Panc1 (cell line): Measurements from ENCODE around the gene RELL1. TPM values are rescaled to one million over a fixed set of nuclear protein-coding genes. Genes with fewer than 3 reads are reported as not detected.

ENCODE experiments used
- ATAC-seq: fragments of 200-7000 bp; cut with Tn5 transposase; 2 replicates; pipeline ENCODE4 v1.9.1; 2020; ENCODE audit warnings: mild to moderate bottlenecking, moderate library complexity
- BruUV-seq: library from RNA; stranded (reverse); fragments of 400-500 nt; replicated peaks from 2 replicates; lab custom pipeline; 2021; lab: Mats Ljungman, UMichigan
- CTCF ChIA-PET: fragments of 300-600 bp; sonication (Branson Sonifier 250); formaldehyde crosslinking; loops from one replicate; lab custom pipeline; 2022; ENCODE audit warnings: antibody characterized with exemption; lab: Charles Lee
- POLR2A ChIA-PET: fragments of 300-600 bp; sonication (Branson Sonifier 250); formaldehyde crosslinking; loops from one replicate; lab custom pipeline; 2022; ENCODE audit warnings: antibody characterized with exemption; lab: Charles Lee
- DNase-seq: peaks from one replicate; pipeline ENCODE4 v3.0.0-alpha.2; 2010; ENCODE audit warnings: low read depth, low spot score
- H3K27ac ChIP-seq: 2 replicates; pipeline ENCODE4 v1.5.1; 2011; ENCODE audit warnings: mild to moderate bottlenecking, low read length, inconsistent platforms
- H3K27me3 ChIP-seq: fragments of 200-500 bp; sonication (Bioruptor generic); 2 replicates; pipeline ENCODE4 v1.6.0; 2014; ENCODE audit warnings: low read length, inconsistent platforms; ENCODE audit not compliant: control insufficient read depth, insufficient read depth
- H3K36me3 ChIP-seq: fragments of 200-500 bp; sonication (Bioruptor generic); 2 replicates; pipeline ENCODE4 v1.5.1; 2014; ENCODE audit warnings: inconsistent platforms, mild to moderate bottlenecking, low read length, moderate library complexity; ENCODE audit not compliant: control insufficient read depth, insufficient read depth
- H3K4me1 ChIP-seq: 2 replicates; pipeline ENCODE4 v1.5.1; 2011; ENCODE audit warnings: inconsistent platforms, mild to moderate bottlenecking, low read length, moderate library complexity; ENCODE audit not compliant: control insufficient read depth, insufficient read depth
- H3K4me3 ChIP-seq, 2 experiments: 2 replicates each; pipeline ENCODE4 v1.5.1; 2011 to 2012; ENCODE audit warnings: low read depth in 2 of 2, low read length in 2 of 2, mild to moderate bottlenecking in 2 of 2, inconsistent platforms in 1 of 2, moderate library complexity in 1 of 2
- H3K9me3 ChIP-seq: fragments of 200-500 bp; sonication (Bioruptor generic); 2 replicates; pipeline ENCODE4 v1.5.1; 2014; ENCODE audit warnings: low read depth, mild to moderate bottlenecking, inconsistent platforms, low read length, moderate library complexity; ENCODE audit not compliant: control insufficient read depth, insufficient read depth
- POLR2AphosphoS5 ChIP-seq: IDR thresholded peaks from 2 replicates; pipeline ENCODE4 v1.6.1; 2012; ENCODE audit warnings: mild to moderate bottlenecking, low read depth, low read length, moderate library complexity
- SIN3A ChIP-seq: IDR thresholded peaks from 2 replicates; pipeline ENCODE4 v1.6.1; 2012; ENCODE audit warnings: low read depth, mild to moderate bottlenecking, low read length, moderate library complexity, borderline replicate concordance; ENCODE audit not compliant: insufficient read depth
- TCF7L2 ChIP-seq: IDR thresholded peaks from 2 replicates; pipeline ENCODE4 v1.6.1; 2011; ENCODE audit warnings: mild to moderate bottlenecking, low read depth, low read length, inconsistent platforms
- in situ Hi-C: cut with HindIII; loops from 2 replicates; pipeline ENCODE4 v1.10.0; 2016; ENCODE audit warnings: low sequenced_read_pairs, low pct_unique_long_range_greater_than_20kb
- intact Hi-C: fragments of 100-400 bp; cut with micrococcal nuclease; formaldehyde crosslinking; loops from one replicate; pipeline ENCODE4 v1.10.0; 2022; ENCODE audit not compliant: unreplicated experiment
- total RNA-seq: library from RNA; stranded (reverse); gene quantifications from one replicate; pipeline ENCODE4 v1.2.1, GENCODE V29; 2021; ENCODE audit not compliant: unreplicated experiment
- TF ChIP-seq, protein P1 (sequence below), 2 experiments: IDR thresholded peaks; 2 replicates each; pipeline ENCODE4 v1.6.1; 2011 to 2012; ENCODE audit warnings: low read depth in 2 of 2, control low read depth in 1 of 2, low read length in 1 of 2, mild to moderate bottlenecking in 1 of 2, moderate library complexity in 1 of 2; ENCODE audit not compliant: insufficient read depth in 1 of 2
- TF ChIP-seq, protein P2 (sequence below): fragments of 450-650 bp; IDR thresholded peaks from 2 replicates; pipeline ENCODE4 v1.5.1; 2017; ENCODE audit warnings: mild to moderate bottlenecking

RELL1 gene
- total RNA-seq, 1 experiment from 2014 or later: 29.1 TPM

DNA sequence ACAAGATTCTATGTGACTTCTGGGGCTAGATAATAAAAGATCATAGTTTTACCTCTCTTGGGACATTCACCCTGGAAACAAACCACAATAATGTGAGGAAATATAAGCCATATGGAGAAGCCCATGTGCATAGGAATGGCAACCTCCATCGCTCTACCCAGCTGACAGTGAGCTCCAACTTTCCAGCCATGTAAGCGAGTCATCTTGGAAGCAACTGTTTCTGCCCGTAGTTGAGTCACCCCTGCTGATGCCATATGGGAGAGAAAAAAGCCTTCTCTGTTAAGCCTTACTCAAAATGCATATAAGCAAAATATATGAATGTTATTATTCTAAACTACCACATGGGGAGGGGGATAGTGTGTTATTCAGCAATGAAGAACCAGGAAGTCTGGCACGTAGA is 31.4 kb upstream of the RELL1 start:
- H3K9me3 ChIP-seq: no peaks in the 10 kb centered on the region
- H3K36me3 ChIP-seq: no peaks in the 10 kb centered on the region
- POLR2A ChIA-PET: no interaction called here
- no peaks in the 10 kb centered on the region for H3K27me3 ChIP-seq
- CTCF ChIA-PET: interaction anchor here (0.7 kb wide), 1 partner anchor 115 kb away, joined by 5 read pairs; no protein-coding TSS in a partner anchor
- DNase-seq (no peak), ATAC-seq (no peak)
- intact Hi-C loops: no loop called here
- in situ Hi-C loops: no loop called here
- no TSS peak for BruUV-seq
- H3K27ac ChIP-seq: no peak overlapping the region
- H3K4me3 ChIP-seq: no peak overlapping the region
- no peaks in the 10 kb centered on the region for H3K4me1 ChIP-seq
- TF ChIP-seq, protein P1, sequence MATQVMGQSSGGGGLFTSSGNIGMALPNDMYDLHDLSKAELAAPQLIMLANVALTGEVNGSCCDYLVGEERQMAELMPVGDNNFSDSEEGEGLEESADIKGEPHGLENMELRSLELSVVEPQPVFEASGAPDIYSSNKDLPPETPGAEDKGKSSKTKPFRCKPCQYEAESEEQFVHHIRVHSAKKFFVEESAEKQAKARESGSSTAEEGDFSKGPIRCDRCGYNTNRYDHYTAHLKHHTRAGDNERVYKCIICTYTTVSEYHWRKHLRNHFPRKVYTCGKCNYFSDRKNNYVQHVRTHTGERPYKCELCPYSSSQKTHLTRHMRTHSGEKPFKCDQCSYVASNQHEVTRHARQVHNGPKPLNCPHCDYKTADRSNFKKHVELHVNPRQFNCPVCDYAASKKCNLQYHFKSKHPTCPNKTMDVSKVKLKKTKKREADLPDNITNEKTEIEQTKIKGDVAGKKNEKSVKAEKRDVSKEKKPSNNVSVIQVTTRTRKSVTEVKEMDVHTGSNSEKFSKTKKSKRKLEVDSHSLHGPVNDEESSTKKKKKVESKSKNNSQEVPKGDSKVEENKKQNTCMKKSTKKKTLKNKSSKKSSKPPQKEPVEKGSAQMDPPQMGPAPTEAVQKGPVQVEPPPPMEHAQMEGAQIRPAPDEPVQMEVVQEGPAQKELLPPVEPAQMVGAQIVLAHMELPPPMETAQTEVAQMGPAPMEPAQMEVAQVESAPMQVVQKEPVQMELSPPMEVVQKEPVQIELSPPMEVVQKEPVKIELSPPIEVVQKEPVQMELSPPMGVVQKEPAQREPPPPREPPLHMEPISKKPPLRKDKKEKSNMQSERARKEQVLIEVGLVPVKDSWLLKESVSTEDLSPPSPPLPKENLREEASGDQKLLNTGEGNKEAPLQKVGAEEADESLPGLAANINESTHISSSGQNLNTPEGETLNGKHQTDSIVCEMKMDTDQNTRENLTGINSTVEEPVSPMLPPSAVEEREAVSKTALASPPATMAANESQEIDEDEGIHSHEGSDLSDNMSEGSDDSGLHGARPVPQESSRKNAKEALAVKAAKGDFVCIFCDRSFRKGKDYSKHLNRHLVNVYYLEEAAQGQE (IDR thresholded peaks at IDR 0.05; ENCODE audit: insufficient read depth in 1 of 2, low read depth in 2 of 2, low read length in 1 of 2): no peak
- TF ChIP-seq TCF7L2: no peak
- no peak for TF ChIP-seq POLR2AphosphoS5
- TF ChIP-seq, protein P2, sequence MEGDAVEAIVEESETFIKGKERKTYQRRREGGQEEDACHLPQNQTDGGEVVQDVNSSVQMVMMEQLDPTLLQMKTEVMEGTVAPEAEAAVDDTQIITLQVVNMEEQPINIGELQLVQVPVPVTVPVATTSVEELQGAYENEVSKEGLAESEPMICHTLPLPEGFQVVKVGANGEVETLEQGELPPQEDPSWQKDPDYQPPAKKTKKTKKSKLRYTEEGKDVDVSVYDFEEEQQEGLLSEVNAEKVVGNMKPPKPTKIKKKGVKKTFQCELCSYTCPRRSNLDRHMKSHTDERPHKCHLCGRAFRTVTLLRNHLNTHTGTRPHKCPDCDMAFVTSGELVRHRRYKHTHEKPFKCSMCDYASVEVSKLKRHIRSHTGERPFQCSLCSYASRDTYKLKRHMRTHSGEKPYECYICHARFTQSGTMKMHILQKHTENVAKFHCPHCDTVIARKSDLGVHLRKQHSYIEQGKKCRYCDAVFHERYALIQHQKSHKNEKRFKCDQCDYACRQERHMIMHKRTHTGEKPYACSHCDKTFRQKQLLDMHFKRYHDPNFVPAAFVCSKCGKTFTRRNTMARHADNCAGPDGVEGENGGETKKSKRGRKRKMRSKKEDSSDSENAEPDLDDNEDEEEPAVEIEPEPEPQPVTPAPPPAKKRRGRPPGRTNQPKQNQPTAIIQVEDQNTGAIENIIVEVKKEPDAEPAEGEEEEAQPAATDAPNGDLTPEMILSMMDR: no peak
- no peak for TF ChIP-seq SIN3A

DNA sequence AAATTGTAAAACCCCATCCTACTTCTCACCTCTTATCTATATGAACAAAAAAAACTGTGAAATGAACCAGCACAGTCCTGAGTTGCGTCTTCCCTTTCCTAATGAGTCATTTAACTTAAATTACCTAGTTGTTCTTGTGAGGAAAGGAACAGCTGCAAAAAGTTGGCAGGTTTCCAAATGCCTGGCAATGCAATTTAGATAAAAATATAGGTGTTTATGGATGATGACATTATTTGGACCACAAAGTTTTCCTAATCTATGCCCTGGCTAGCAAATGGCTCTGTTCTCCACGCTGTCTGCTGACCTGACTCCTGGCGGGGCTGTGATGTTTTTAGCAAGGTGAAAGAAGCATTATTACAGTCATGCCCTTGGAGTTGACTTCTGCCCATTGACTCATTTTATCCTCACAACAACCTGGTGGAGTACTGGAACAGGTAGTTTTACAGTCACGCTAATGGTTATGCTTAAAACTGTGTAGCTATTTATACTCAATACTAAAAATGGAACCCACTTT is 29.8 kb upstream of the RELL1 start:
- Histone ChIP-seq H3K9me3 (no peaks in the 10 kb centered on the region), H3K27me3 (peaks cover 3% of the 10 kb centered on the region; the same call in 1 of the 2 replicates), H3K4me1 (no peaks in the 10 kb centered on the region), H3K4me3 (no peak overlapping the region), H3K27ac (no peak overlapping the region), H3K36me3 (no peaks in the 10 kb centered on the region)
- TF ChIP-seq, protein P2: no peak
- TF ChIP-seq POLR2AphosphoS5 (no peak), SIN3A (no peak), TCF7L2 (no peak)
- TF ChIP-seq, protein P1 (IDR thresholded peaks at IDR 0.05; ENCODE audit: insufficient read depth in 1 of 2, low read depth in 2 of 2, low read length in 1 of 2): no peak
- no TSS peak for BruUV-seq
- in situ Hi-C loops (no loop called here), intact Hi-C loops (no loop called here)
- no peak for ATAC-seq
- ChIA-PET CTCF (no interaction called here), POLR2A (no interaction called here)
- DNase-seq: no peak
